GM12872 (cell line): ENCODE measurements around the gene CDH22.

Experiments used
- CTCF ChIP-seq: IDR thresholded peaks from 3 replicates; pipeline ENCODE4 v1.5.1; 2011; ENCODE audit warnings: low read depth, mild to moderate bottlenecking, low read length, moderate library complexity; ENCODE audit not compliant: insufficient read depth

CDH22 gene

GRCh38 chr20:46192376-46192944 is 115.8 kb downstream of the CDH22 start:
- TF ChIP-seq CTCF, result no peak

DNA sequence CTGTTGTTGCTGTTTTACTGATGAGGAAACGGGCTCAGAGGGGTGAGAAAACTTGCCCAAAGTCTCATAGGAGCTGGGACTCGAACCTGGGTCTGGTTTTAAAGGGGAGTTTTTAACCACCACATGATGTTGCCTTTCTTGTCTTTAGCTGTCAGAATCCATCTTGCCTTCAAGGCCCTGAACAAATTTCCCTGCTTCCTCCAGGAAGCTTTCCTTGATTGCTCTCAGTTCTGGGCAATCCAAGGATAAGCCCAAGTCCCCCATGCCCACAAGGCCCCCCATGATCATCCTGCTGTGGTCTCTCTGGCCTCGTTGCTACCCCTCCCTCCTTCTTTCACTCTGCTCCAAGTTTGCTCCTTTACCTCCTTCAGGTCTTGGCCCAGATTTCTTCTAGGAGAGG is 116.7 kb downstream of the CDH22 start:
- TF ChIP-seq CTCF, result no peak

- no peak for TF ChIP-seq CTCF
These were observed 117.1 kb downstream of the CDH22 start for GRCh38 chr20:46191168-46191540.

- TF ChIP-seq CTCF, result no peak
These were observed 117.7 kb downstream of the CDH22 start for GRCh38 chr20:46190478-46191167.

GRCh38 chr20:46188866-46189541 is 119.3 kb downstream of the CDH22 start:
- no peak for TF ChIP-seq CTCF

DNA sequence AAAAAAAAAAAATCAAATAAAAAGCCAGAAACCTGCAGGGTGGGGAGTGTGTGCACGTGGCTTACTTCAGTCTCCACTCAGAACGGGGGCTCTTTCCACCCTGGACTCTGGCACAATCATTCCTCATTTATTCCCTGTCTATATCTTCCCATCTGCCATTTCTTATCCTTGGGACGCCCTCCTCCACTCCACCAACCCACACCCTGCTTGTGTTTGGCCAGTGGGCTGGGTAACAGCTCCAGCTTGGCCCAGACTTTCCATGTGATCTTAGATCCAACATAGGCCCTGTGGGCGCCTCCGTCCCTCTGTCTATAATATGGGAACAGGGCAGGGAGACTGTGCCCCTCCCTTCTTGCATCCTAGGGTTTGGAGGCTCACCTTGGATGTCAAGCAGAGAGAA is 122.1 kb downstream of the CDH22 start:
- TF ChIP-seq CTCF, result no peak

- TF ChIP-seq CTCF, result no peak
These were observed 122.9 kb downstream of the CDH22 start for GRCh38 chr20:46185353-46185752.
